ENCODE measurements around the gene DCD.

DNA sequence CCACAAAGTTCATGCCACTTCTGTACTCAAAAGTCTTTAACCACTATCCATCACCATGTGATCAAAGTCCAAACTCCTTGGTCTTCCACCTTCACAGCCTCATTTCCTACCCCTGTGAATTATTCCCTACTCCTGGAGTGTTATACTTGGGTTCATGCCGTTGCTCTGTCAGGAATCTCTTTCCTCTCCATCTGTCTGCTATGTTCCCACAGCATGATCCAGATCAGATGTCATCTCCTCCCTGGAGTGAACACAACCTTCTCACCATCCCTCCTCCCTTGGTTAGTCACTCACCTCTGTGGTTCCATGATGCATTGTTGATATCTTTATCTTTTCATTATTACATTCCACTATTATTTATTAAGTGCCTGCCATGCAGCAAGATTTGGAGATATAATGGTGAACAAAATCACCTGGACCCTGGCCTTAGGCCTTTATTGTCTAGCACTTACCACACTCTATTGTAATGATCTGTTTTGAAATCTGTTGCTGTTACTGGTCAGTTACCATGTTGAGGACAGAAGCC lies 35.9 kb downstream of the DCD start:
- TF ChIP-seq, protein P1, sequence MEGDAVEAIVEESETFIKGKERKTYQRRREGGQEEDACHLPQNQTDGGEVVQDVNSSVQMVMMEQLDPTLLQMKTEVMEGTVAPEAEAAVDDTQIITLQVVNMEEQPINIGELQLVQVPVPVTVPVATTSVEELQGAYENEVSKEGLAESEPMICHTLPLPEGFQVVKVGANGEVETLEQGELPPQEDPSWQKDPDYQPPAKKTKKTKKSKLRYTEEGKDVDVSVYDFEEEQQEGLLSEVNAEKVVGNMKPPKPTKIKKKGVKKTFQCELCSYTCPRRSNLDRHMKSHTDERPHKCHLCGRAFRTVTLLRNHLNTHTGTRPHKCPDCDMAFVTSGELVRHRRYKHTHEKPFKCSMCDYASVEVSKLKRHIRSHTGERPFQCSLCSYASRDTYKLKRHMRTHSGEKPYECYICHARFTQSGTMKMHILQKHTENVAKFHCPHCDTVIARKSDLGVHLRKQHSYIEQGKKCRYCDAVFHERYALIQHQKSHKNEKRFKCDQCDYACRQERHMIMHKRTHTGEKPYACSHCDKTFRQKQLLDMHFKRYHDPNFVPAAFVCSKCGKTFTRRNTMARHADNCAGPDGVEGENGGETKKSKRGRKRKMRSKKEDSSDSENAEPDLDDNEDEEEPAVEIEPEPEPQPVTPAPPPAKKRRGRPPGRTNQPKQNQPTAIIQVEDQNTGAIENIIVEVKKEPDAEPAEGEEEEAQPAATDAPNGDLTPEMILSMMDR (IDR thresholded peaks at IDR 0.05; ENCODE audit: control extremely low read depth in 1 of 3, insufficient read depth in 1 of 3, low read depth in 1 of 3, low read length in 3 of 3) = no peak
- TF ChIP-seq EP300 (IDR thresholded peaks at IDR 0.05; ENCODE audit: borderline replicate concordance in 1 of 2, low read depth in 2 of 2, low read length in 2 of 2) = no peak
- TF ChIP-seq POLR2A (IDR thresholded peaks at IDR 0.05; ENCODE audit: control extremely low read depth in 1 of 2, low read depth in 2 of 2, low read length in 2 of 2) = no peak
- TF ChIP-seq, protein P2, sequence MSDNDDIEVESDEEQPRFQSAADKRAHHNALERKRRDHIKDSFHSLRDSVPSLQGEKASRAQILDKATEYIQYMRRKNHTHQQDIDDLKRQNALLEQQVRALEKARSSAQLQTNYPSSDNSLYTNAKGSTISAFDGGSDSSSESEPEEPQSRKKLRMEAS (IDR thresholded peaks at IDR 0.05) = no peak
- no peak for TF ChIP-seq SRF (IDR thresholded peaks at IDR 0.05; ENCODE audit: low read depth, low read length)
- no peak for TF ChIP-seq EZH2 (IDR thresholded peaks at IDR 0.05; ENCODE audit: low read depth, low read length, severe bottlenecking)
- no peak for TF ChIP-seq MAFK (IDR thresholded peaks at IDR 0.05; ENCODE audit: low read depth, low read length)
- TF ChIP-seq RBBP5 (IDR thresholded peaks at IDR 0.05; ENCODE audit: borderline replicate concordance, low read depth, low read length) = no peak
- TF ChIP-seq BRCA1 (IDR thresholded peaks at IDR 0.05; ENCODE audit: low read depth, low read length) = no peak
- TF ChIP-seq HDAC2 (IDR thresholded peaks at IDR 0.05; ENCODE audit: borderline replicate concordance in 1 of 2, low read depth in 2 of 2, low read length in 2 of 2) = no peak
